ENCODE measurements around the gene EFCAB10.
"Not testable (repeated sequence)": the region's sequence is repeated elsewhere in the genome, so short reads cannot be mapped to it uniquely, and the experiment has no call there.

EFCAB10 gene

GRCh38 chr7:105530546-105530945, 50.7 kb downstream of the EFCAB10 start:
- DNase-seq (ENCODE audit: low read depth) = no peak

- no peak for DNase-seq (ENCODE audit: low read depth)
Measured at GRCh38 chr7:105530126-105530525, 51.2 kb downstream of the EFCAB10 start.

GRCh38 chr7:105527737-105528136, 53.6 kb downstream of the EFCAB10 start:
- DNase-seq (ENCODE audit: low read depth) = not testable (repeated sequence)

GRCh38 chr7:105524840-105525239, 56.5 kb downstream of the EFCAB10 start:
- DNase-seq (ENCODE audit: low read depth) = no peak

GRCh38 chr7:105524423-105524822, 56.9 kb downstream of the EFCAB10 start:
- not testable (repeated sequence) for DNase-seq (ENCODE audit: low read depth)

- DNase-seq (ENCODE audit: low read depth) = peak; percentile 62
Measured at GRCh38 chr7:105521717-105522463, 59.4 kb downstream of the EFCAB10 start, which contains the start of gene PUS7. Gene PUS7, minus strand, starts transcription at chr7:105522271. Its CDS starts 13,759 bp downstream, at chr7:105508512.

GRCh38 chr7:105521027-105521716, 60.1 kb downstream of the EFCAB10 start:
- peak; percentile 20 for DNase-seq (ENCODE audit: low read depth)

GRCh38 chr7:105520620-105521019, 60.7 kb downstream of the EFCAB10 start:
- not testable (repeated sequence) for DNase-seq (ENCODE audit: low read depth)

- no peak for DNase-seq (ENCODE audit: low read depth)
Measured at GRCh38 chr7:105519353-105519752, 61.9 kb downstream of the EFCAB10 start.

- not testable (repeated sequence) for DNase-seq (ENCODE audit: low read depth)
Measured at GRCh38 chr7:105515610-105516009, 65.7 kb downstream of the EFCAB10 start.

All from CMK (cell line).